NCI-H2171 treated with DMSO at 0.1 percent for 48 hours (cell line): ENCODE data around the gene WDR81.

Experiments used
- DNase-seq: peaks from one replicate; lab custom pipeline; 2025; lab: John Stamatoyannopoulos, UW

Gene WDR81

DNA sequence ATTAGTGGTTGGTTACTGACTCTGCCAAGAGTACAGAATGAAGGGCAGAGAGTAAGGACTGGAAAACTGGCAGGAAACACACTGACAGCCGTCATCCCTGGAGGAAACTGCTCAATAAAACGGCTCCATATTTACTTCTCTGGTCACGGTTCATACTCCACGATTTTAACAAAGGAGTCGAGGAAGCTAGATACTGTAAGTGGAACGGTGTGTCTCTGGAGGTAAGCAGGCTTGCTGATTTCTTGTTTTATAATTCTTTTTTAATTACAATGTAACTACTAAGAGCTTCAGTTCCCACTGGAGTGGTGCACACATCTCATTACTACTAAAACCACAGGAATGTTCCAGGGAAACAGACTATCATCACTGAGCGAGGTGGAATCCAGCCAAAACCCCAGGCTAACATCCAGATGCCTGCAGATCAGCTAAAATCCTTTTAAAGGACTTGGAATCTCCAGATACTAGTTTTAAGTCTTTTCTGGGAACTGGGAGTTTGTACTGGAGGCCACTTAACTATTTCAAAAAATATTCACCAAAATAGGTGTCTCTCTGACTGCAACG lies 55.1 kb downstream of the WDR81 start:
- DNase-seq: no peak

GRCh38 chr17:1782171-1782567 lies 57.7 kb downstream of the WDR81 start:
- DNase-seq: no peak

GRCh38 chr17:1783271-1783670 lies 58.8 kb downstream of the WDR81 start:
- no peak for DNase-seq

DNA sequence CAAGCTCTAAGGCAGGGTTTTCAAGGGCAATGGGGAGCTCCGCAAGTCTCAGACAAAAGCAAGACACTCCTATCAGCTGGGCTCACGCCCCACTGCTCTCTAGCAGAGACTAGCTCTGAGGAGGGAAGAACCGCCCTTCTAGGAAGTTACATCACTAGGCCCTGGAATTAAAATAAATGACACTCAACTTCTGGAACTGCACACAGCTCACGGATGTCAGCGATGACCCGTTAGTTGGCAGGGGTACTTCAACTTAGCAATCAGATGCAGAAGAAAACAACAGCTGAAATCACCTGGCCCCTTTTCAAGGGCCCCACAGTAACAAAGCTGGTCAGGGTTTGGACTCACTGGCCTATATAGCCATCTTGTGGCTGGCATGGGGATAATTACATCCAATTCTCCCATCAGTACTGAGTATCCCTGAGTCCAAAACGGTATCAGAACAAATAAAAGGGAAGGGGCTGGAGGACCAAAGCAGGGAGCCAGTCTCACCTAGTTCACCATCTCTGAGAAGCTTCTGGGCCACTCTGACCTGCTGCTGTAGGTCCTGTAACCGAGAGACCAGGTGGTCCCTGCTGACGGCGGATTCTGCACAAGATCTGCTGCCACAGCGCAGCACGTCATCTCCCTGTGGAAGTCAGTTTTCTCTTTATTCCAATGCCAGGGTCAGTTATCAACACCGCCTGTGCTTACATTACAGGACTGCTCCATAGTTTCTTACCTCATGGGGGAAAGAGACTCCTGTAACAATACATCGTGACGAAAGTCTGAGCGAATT lies 59.5 kb downstream of the WDR81 start:
- DNase-seq: peak; percentile 45

GRCh38 chr17:1785930-1786329 lies 61.4 kb downstream of the WDR81 start:
- no peak for DNase-seq

- DNase-seq: no peak
These were observed 62.2 kb downstream of the WDR81 start for GRCh38 chr17:1786708-1787107.

DNA sequence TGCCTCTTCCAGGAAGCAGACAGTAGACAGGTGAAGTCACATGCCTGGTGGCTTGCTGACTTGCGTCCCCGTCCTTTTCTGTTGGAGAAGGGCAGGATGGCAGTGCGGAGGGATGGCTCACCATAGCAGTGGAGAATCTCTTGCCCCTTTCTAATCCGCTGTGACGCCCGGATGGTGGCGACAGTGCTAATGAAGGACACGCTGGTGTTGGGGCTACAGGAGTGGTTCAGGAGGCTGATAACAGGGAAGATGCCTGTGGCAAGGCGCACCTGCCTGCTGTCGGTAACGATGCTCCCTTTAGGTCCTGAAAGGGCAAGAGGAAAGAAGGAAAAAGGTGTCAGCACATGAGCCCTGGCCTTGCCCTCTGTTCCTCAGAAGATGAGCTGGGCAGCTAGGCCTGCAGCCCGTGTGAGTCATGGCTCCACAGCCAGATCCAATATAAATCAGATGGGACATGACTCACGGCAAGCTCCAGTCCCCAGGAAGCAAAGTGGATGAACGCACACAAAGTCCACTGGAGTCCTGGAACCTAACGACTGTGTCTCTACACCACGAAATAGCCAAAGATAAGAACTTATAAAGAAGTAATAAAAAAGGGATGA lies 62.9 kb downstream of the WDR81 start:
- no peak for DNase-seq
